Stimulated activated CD4-positive, alpha-beta T cell treated with anti-CD3 and anti-CD28 coated beads, Interleukin-2, amount 100 ng/mL, for 48 hours (primary cell): ENCODE data around the gene QSER1.
"Not testable (repeated sequence)": the region's sequence is repeated elsewhere in the genome, so short reads cannot be mapped to it uniquely, and the experiment has no call there.

ENCODE experiments used
- DNase-seq, 2 donors: peaks; one replicate each; pipeline ENCODE4 v3.0.0-alpha.2; 2020

The QSER1 gene

GRCh38 chr11:32892355-32893092 lies at the start of gene QSER1:
TSS of gene QSER1 (plus strand) at chr11:32892811. CDS start at chr11:32893126, 315 bp downstream.
- peak; percentile 54 to 61 for DNase-seq

GRCh38 chr11:32843544-32843943 lies 49.1 kb upstream of the QSER1 start:
- DNase-seq = no peak

GRCh38 chr11:32847511-32847910 lies 45.1 kb upstream of the QSER1 start:
- no peak for DNase-seq

GRCh38 chr11:32849761-32850160 lies 42.9 kb upstream of the QSER1 start:
- no peak for DNase-seq

- no peak for DNase-seq
Measured at GRCh38 chr11:32851251-32851650, 41.4 kb upstream of the QSER1 start.

GRCh38 chr11:32852207-32852606 lies 40.4 kb upstream of the QSER1 start:
- no peak for DNase-seq

GRCh38 chr11:32855601-32856000 lies 37.0 kb upstream of the QSER1 start:
- no peak for DNase-seq

GRCh38 chr11:32858731-32859130 lies 33.9 kb upstream of the QSER1 start:
- no peak for DNase-seq

GRCh38 chr11:32861850-32862577 lies 30.6 kb upstream of the QSER1 start:
- DNase-seq = no peak

- DNase-seq = no peak
Measured at GRCh38 chr11:32864555-32864954, 28.1 kb upstream of the QSER1 start.

- not testable (repeated sequence) for DNase-seq
Measured at GRCh38 chr11:32868752-32869151, 23.9 kb upstream of the QSER1 start.

GRCh38 chr11:32870676-32871075 lies 21.9 kb upstream of the QSER1 start:
- DNase-seq = peak in 1 of 2 donors; percentile 8

GRCh38 chr11:32874132-32874531 lies 18.5 kb upstream of the QSER1 start:
- no peak for DNase-seq

- no peak for DNase-seq
Measured at GRCh38 chr11:32881286-32881685, 11.3 kb upstream of the QSER1 start.

- no peak for DNase-seq
Measured at GRCh38 chr11:32883421-32883820, 9.2 kb upstream of the QSER1 start.

GRCh38 chr11:32884023-32884422 lies 8.6 kb upstream of the QSER1 start:
- no peak for DNase-seq

- DNase-seq = no peak
Measured at GRCh38 chr11:32884770-32885384, 7.7 kb upstream of the QSER1 start.

GRCh38 chr11:32885556-32885955 lies 7.1 kb upstream of the QSER1 start:
- no peak for DNase-seq

GRCh38 chr11:32886180-32886579 lies 6.4 kb upstream of the QSER1 start:
- no peak for DNase-seq

GRCh38 chr11:32887707-32888383 lies 4.8 kb upstream of the QSER1 start:
- not testable (repeated sequence) for DNase-seq

GRCh38 chr11:32888384-32888710 lies 4.3 kb upstream of the QSER1 start:
- not testable (repeated sequence) for DNase-seq

- DNase-seq = no peak
Measured at GRCh38 chr11:32888805-32889204, 3.8 kb upstream of the QSER1 start.

- no peak for DNase-seq
Measured at GRCh38 chr11:32890843-32891656, 1.6 kb upstream of the QSER1 start.
